Sigmoid colon (tissue), 4 donors: ENCODE measurements around the gene LRRC8B.

Source experiments
- CTCF ChIP-seq, 4 experiments: fragments of 450-650 bp in 3 of 4; fragments of 200-600 bp in 1 of 4; IDR thresholded peaks; one replicate each; pipeline ENCODE4 v1.5.1; 2016 to 2019; ENCODE audit warnings: antibody characterized with exemption in 4 of 4, mild to moderate bottlenecking in 3 of 4, moderate library complexity in 2 of 4
- EP300 ChIP-seq, 4 donors: sonication (generic); formaldehyde crosslinking; IDR thresholded peaks; one replicate each; pipeline ENCODE4 v1.6.1; 2017; ENCODE audit warnings: antibody characterized with exemption in 4 of 4
- POLR2A ChIP-seq, 2 donors: fragments of 450-650 bp; IDR thresholded peaks; one replicate each; pipeline ENCODE4 v1.6.1; 2016; ENCODE audit warnings: antibody characterized with exemption in 2 of 2, mild to moderate bottlenecking in 2 of 2, moderate library complexity in 2 of 2
- POLR2AphosphoS5 ChIP-seq, 4 donors: sonication (generic); formaldehyde crosslinking; IDR thresholded peaks; one replicate each; pipeline ENCODE4 v1.6.1; 2017; ENCODE audit warnings: antibody characterized with exemption in 4 of 4

GRCh38 chr1:89535537-89535936, 10.9 kb downstream of the LRRC8B start:
- TF ChIP-seq EP300 (IDR thresholded peaks at IDR 0.05): no peak
- TF ChIP-seq POLR2A (IDR thresholded peaks at IDR 0.05): no peak
- TF ChIP-seq CTCF (IDR thresholded peaks at IDR 0.05): no peak
- no peak for TF ChIP-seq POLR2AphosphoS5 (IDR thresholded peaks at IDR 0.05)
